OCI-LY1 (cell line): ENCODE results near the gene ZNF780A.

Source experiments
- CTCF ChIP-seq: fragments of 200-600 bp; sonication (generic), shearing (Covaris generic); IDR thresholded peaks from 2 replicates; pipeline ENCODE4 v1.5.1; 2017; ENCODE audit warnings: mild to moderate bottlenecking, antibody characterized with exemption, low read length, moderate library complexity, mixed read lengths
- EZH2 ChIP-seq: fragments of 200-600 bp; sonication (generic), shearing (Covaris generic); IDR thresholded peaks from 2 replicates; pipeline ENCODE4 v1.8.0; 2017; ENCODE audit warnings: borderline replicate concordance, mixed run types, mild to moderate bottlenecking, antibody characterized with exemption, low read length, moderate library complexity, mixed read lengths

DNA sequence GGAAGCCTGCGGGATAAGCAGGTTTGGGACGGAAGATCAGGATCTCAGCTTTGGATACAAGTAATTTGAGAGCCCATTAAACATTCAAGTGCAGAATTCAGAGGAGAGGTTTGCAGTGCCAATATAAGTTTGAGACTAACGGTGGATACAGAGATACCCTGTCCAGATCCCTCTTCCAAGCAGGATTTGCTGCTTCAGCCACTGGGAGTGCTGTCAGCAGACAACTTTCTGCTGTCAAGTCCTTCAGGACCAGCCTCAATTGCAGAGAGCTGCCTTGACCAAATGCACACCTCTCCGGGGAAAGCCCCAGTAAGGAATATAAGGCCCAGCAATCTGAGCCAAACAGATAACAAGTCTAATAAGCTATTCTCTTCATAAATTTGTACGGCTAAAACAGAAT lies 46.1 kb upstream of the ZNF780A start:
- TF ChIP-seq CTCF = no peak
- TF ChIP-seq EZH2 = no peak
